LNCaP clone FGC (cell line): ENCODE measurements around the gene RTKN.
A peak's percentile ranks its signal among the peaks of the same experiment; 100 is the strongest.

Experiments
- DNase-seq: peaks from one replicate; pipeline ENCODE4 v3.0.0-alpha.2; 2011; ENCODE audit warnings: low read depth
- H3K4me3 ChIP-seq: 2 replicates; pipeline ENCODE4 v1.5.1; 2011; ENCODE audit warnings: mild to moderate bottlenecking, low read depth, low read length, control low read depth
- TF ChIP-seq, protein P1 (sequence below): IDR thresholded peaks from 2 replicates; pipeline ENCODE4 v1.5.1; 2012; ENCODE audit warnings: mild to moderate bottlenecking; ENCODE audit not compliant: control insufficient read depth, insufficient read depth; ENCODE audit errors: extremely low read depth

The RTKN gene

DNA sequence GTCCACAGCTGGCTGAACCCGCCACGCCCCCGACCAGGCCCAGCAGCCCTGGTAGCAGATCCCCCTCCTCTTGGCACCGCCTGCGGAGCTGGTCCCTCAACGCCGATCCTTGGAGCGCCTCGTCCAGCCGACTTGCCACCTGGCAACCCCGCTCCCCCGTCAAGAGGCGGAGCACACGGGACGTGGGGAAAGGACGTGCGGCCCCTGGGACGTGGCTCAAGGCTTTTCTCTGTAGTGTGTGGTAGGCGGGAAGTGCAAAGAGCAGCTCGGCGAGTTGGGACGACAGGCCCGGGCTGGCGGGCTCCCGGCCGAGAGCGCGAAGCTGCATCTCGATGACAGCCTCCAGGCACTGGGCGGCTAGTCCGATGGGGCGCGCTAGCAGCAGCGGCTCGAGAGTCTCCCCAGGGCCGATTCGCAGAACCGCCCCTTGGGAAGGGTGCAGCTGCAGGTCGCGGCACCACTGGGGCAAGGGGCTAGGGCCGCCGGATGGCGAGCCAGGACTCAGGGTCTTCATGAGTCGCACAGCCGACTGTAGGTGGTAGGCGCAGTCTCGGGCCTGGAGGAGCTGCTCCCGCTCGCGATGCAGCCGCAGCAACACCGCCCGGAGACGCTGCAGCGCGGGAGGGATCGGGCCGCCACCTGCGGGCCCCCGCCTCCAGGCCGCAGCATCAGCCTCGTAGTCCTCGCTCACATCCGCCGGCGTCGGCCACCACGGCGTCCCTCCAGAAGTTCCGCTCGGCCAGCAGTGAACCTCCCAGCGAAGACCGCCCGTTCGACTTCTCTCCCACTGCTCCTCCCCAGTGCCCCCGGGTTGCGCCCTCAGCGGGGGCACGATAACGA is 40.4 kb upstream of the RTKN start:
- TF ChIP-seq, protein P1, sequence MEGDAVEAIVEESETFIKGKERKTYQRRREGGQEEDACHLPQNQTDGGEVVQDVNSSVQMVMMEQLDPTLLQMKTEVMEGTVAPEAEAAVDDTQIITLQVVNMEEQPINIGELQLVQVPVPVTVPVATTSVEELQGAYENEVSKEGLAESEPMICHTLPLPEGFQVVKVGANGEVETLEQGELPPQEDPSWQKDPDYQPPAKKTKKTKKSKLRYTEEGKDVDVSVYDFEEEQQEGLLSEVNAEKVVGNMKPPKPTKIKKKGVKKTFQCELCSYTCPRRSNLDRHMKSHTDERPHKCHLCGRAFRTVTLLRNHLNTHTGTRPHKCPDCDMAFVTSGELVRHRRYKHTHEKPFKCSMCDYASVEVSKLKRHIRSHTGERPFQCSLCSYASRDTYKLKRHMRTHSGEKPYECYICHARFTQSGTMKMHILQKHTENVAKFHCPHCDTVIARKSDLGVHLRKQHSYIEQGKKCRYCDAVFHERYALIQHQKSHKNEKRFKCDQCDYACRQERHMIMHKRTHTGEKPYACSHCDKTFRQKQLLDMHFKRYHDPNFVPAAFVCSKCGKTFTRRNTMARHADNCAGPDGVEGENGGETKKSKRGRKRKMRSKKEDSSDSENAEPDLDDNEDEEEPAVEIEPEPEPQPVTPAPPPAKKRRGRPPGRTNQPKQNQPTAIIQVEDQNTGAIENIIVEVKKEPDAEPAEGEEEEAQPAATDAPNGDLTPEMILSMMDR: no peak
- H3K4me3 ChIP-seq: peak overlapping the region; percentile 78
- DNase-seq: no peak

DNA sequence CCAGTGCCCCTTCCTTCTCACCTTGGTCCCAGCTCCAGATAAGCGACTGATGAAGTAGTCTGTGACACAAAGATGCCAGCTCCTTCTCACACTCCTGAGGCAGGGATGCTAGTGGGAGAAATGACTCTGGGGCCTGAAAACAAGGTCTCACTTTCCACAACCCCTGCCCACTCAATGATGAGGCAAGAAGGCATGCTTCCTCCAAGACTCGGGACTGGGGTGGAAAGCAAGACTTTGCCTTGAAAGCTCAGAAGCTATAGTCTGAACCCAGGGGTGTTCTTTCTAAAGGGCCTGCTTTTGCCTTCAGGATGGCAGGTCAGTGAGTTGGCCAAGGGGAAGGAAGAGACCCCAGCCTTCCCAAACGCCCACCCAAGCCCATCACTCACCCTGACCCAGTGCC is 39.7 kb upstream of the RTKN start:
- TF ChIP-seq, protein P1: no peak
- no peak for DNase-seq
- H3K4me3 ChIP-seq: peak overlapping the region; percentile 78

DNA sequence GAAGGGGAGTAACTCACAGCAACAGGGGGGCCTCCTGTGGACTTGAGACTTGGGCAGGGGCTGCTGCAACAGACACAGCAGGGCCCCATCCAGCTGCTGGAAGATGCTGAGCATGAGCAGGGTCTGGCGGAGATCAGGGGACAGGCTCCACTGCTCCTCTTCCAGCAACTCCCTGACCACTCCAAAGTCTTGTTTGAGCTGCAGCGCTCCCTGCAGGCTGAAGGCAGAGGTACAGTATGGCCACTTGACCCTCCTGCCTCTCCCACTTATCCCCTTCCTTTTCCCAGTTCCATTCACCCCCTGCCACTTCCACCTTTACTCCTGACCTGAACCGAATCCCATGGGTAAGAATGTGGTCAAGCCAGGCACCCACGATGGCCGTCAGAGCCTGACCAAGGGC is 33.2 kb upstream of the RTKN start:
- H3K4me3 ChIP-seq: no peak overlapping the region
- TF ChIP-seq, protein P1: no peak
- DNase-seq: no peak

DNA sequence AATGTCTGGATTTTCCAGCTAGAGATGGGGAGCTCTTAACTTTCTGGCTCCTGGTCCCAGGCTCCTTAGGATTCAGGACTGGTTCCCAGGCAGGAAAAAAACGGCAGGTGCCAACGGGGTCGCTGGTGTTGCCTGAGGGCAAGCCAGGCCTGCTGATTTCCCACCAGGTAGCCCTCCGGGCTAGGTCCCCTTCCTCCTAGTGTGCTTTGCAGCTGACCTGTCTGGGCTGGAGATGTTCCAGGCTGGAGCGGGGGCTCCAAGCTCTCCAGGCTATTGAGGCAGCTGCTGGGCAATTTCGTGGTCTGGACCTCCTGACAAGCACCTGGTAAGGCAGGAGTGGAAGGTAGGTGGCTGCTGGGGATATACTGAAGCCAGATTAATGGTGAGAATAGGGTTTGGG is 32.7 kb upstream of the RTKN start:
- TF ChIP-seq, protein P1: no peak
- DNase-seq: no peak
- no peak overlapping the region for H3K4me3 ChIP-seq

DNA sequence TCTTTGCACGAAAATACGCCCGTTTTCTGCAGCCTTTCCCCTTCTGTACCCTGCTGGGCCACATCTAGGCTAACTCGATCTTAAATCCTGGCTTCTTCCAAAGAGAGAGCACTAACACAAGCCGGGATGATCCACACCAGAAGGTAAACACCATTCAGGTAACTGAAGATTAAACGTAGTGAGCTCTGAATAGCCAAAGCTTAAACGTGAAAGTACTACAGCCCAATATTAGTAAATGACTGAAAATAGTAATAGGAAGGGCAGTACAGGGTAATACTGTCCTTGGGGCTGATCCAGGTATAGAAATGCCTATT is 31.2 kb upstream of the RTKN start:
- TF ChIP-seq, protein P1: no peak
- peak overlapping the region; percentile 66 for H3K4me3 ChIP-seq
- no peak for DNase-seq

DNA sequence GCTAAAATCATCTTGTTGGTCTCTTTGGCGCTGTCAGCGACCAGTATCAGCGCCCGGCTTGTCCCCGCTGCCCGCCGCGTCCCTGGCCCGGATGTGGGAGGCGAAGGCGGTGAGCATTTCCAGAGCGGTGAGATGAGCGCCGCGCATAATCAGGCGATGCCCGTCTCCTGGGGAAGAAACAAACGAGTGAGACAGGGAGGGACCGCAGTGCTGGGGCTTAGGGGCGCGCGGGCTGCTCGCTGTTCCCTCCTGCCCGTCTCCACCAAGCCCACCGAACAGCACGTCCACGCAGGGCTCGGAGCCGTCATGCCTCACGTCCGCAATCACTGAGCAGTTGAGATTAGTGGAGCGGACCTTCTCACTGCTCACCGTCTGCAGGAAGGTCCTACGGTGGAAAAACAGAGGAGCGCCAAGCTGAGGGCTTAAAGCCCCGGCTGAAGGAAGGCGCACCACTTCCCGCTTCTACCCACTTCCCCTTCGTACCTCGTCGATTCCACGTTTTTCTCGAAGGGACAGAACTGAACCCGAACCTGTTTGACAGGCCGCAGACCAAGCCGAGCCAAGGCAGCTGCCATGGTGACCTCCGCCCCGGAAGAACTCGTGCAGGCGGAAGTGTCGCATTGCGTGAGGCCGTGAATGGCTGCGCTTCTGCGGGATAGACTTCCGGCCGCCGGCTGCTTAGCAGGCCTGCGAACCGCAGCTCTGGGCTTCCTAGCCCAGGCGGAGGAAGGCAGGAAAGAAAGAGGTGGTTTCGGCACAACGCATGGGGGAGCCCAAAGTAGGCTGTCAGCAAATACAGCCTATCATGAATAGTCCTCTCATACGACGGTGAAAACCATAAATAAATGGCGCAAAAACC is 30.6 kb upstream of the RTKN start, which contains the start of gene MRPL53:
Gene MRPL53, minus strand, starts transcription at position 595 of the 859 bp plus-strand sequence. Its CDS starts 20 bp downstream, at position 575.
- DNase-seq: peak; percentile 78
- H3K4me3 ChIP-seq: peak within 1 kb of the TSS; percentile 66
- TF ChIP-seq, protein P1: no peak
